ENCODE measurements around the gene PER3.

The PER3 gene

DNA sequence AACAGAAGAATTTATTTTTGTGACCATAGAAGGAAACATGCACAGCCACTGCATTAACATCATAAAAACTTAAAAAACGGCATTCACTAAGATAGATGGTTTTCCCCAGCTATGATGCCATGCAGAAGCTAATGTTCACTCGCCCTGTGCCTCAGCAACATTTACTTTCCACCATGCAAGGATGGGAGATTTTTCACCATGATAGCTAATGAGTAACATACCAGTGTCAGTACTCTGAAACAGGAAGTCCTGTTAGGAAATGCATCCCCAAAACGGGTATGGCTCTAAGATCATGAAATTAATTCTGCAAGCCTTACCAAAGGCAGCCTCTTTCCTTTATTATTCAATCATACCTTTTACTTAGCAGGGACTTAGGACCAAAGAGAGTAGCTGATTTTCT lies 30.4 kb upstream of the PER3 start:
- TF ChIP-seq EZH2phosphoT487 (IDR thresholded peaks at IDR 0.05; ENCODE audit: borderline replicate concordance) (no peak), CTCF (conservative IDR thresholded peaks at IDR 0.05; ENCODE audit: low read length) (no peak)
- peak overlapping the region; percentile 69 for H3K4me2 ChIP-seq (ENCODE audit: low read depth, low read length, poor library complexity, severe bottlenecking)
- no peaks in the 10 kb centered on the region for H4K20me1 ChIP-seq (ENCODE audit: insufficient read depth, low read length, poor library complexity, severe bottlenecking)
- H3K9ac ChIP-seq (ENCODE audit: low read depth, low read length, poor library complexity, severe bottlenecking), result peak overlapping the region; percentile 31
- H3K79me2 ChIP-seq (ENCODE audit: insufficient read depth, low read length), result no peaks in the 10 kb centered on the region
- H2AFZ ChIP-seq (ENCODE audit: low read length), result peak overlapping the region; percentile 93
- no peaks in the 10 kb centered on the region for H3K9me3 ChIP-seq (ENCODE audit: insufficient read depth, low read depth, low read length)
- no peaks in the 10 kb centered on the region for H3K36me3 ChIP-seq (ENCODE audit: insufficient read depth, low read length)
- H3K4me3 ChIP-seq (ENCODE audit: low read length, poor library complexity, severe bottlenecking), result peak overlapping the region; percentile 63
- no peaks in the 10 kb centered on the region for H3K27me3 ChIP-seq (ENCODE audit: insufficient read depth, low read length, poor library complexity, severe bottlenecking)
- no peaks in the 10 kb centered on the region for H3F3A ChIP-seq (ENCODE audit: low read depth)
- H3K4me1 ChIP-seq (ENCODE audit: insufficient read depth, low read length, poor library complexity, severe bottlenecking), result peaks cover 22% of the 10 kb centered on the region
- no peaks in the 10 kb centered on the region for H3K9me2 ChIP-seq (replicated peaks; ENCODE audit: low read depth, low read length)

GRCh38 chr1:7754234-7754633 lies 29.9 kb upstream of the PER3 start:
- H3K4me1 ChIP-seq (ENCODE audit: insufficient read depth, low read length, poor library complexity, severe bottlenecking), result peaks cover 22% of the 10 kb centered on the region
- no peaks in the 10 kb centered on the region for H4K20me1 ChIP-seq (ENCODE audit: insufficient read depth, low read length, poor library complexity, severe bottlenecking)
- H3K9ac ChIP-seq (ENCODE audit: low read depth, low read length, poor library complexity, severe bottlenecking), result no peak overlapping the region
- H3K36me3 ChIP-seq (ENCODE audit: insufficient read depth, low read length), result no peaks in the 10 kb centered on the region
- TF ChIP-seq CTCF (conservative IDR thresholded peaks at IDR 0.05; ENCODE audit: low read length), result no peak
- TF ChIP-seq EZH2phosphoT487 (IDR thresholded peaks at IDR 0.05; ENCODE audit: borderline replicate concordance), result no peak
- peak overlapping the region; percentile 69 for H3K4me2 ChIP-seq (ENCODE audit: low read depth, low read length, poor library complexity, severe bottlenecking)
- no peaks in the 10 kb centered on the region for H3K9me2 ChIP-seq (replicated peaks; ENCODE audit: low read depth, low read length)
- H3K4me3 ChIP-seq (ENCODE audit: low read length, poor library complexity, severe bottlenecking), result no peak overlapping the region
- no peaks in the 10 kb centered on the region for H3F3A ChIP-seq (ENCODE audit: low read depth)
- H2AFZ ChIP-seq (ENCODE audit: low read length), result peak overlapping the region; percentile 93
- H3K9me3 ChIP-seq (ENCODE audit: insufficient read depth, low read depth, low read length), result no peaks in the 10 kb centered on the region
- no peaks in the 10 kb centered on the region for H3K79me2 ChIP-seq (ENCODE audit: insufficient read depth, low read length)
- no peaks in the 10 kb centered on the region for H3K27me3 ChIP-seq (ENCODE audit: insufficient read depth, low read length, poor library complexity, severe bottlenecking)

- no peaks in the 10 kb centered on the region for H3K27me3 ChIP-seq (ENCODE audit: insufficient read depth, low read length, poor library complexity, severe bottlenecking)
- H4K20me1 ChIP-seq (ENCODE audit: insufficient read depth, low read length, poor library complexity, severe bottlenecking), result no peaks in the 10 kb centered on the region
- no peak overlapping the region for H3K9ac ChIP-seq (ENCODE audit: low read depth, low read length, poor library complexity, severe bottlenecking)
- TF ChIP-seq EZH2phosphoT487 (IDR thresholded peaks at IDR 0.05; ENCODE audit: borderline replicate concordance) (no peak), CTCF (conservative IDR thresholded peaks at IDR 0.05; ENCODE audit: low read length) (peak; percentile 69)
- no peak overlapping the region for H3K4me2 ChIP-seq (ENCODE audit: low read depth, low read length, poor library complexity, severe bottlenecking)
- no peaks in the 10 kb centered on the region for H3K9me3 ChIP-seq (ENCODE audit: insufficient read depth, low read depth, low read length)
- H3K36me3 ChIP-seq (ENCODE audit: insufficient read depth, low read length), result no peaks in the 10 kb centered on the region
- 0 out of 2 replicates have a peak overlapping the region, but pooled peaks have one; percentile 45 for H2AFZ ChIP-seq (ENCODE audit: low read length)
- H3F3A ChIP-seq (ENCODE audit: low read depth), result no peaks in the 10 kb centered on the region
- H3K79me2 ChIP-seq (ENCODE audit: insufficient read depth, low read length), result no peaks in the 10 kb centered on the region
- no peaks in the 10 kb centered on the region for H3K9me2 ChIP-seq (replicated peaks; ENCODE audit: low read depth, low read length)
- H3K4me3 ChIP-seq (ENCODE audit: low read length, poor library complexity, severe bottlenecking), result no peak overlapping the region
- H3K4me1 ChIP-seq (ENCODE audit: insufficient read depth, low read length, poor library complexity, severe bottlenecking), result peaks cover 22% of the 10 kb centered on the region
Measured at GRCh38 chr1:7755448-7755847, 28.6 kb upstream of the PER3 start.
